Adrenal gland (tissue), 19 donors: ENCODE results near the gene FAM229A. TPM values are rescaled to one million over a fixed set of nuclear protein-coding genes. Genes with fewer than 3 reads are reported as not detected.

Experiments used
- DNase-seq, 7 donors: peaks; one replicate each; pipeline ENCODE4 v3.0.0-alpha.2; 2019 to 2020
- H3K27ac ChIP-seq, 5 donors: fragments of 200-600 bp; sonication (generic) in 4 of 5; 1 replicate in 3 of 5; 2 replicates in 2 of 5; pipeline versions ENCODE4 v1.5.1 to v1.8.0; 2016 to 2020; ENCODE audit warnings: mild to moderate bottlenecking in 1 of 5
- H3K27me3 ChIP-seq: fragments of 200-600 bp; 2 replicates; pipeline ENCODE4 v1.8.0; 2021
- H3K36me3 ChIP-seq, 2 donors: fragments of 200-600 bp; replicated peaks in 1 of 2; 1 replicate in 1 of 2; 2 replicates in 1 of 2; pipeline versions ENCODE4 v1.5.1 to v1.8.0; 2018 to 2022
- H3K4me1 ChIP-seq, 2 donors: fragments of 200-600 bp; replicated peaks in 1 of 2; 1 replicate in 1 of 2; 2 replicates in 1 of 2; pipeline versions ENCODE4 v1.5.1 to v1.8.0; 2018 to 2021
- H3K4me3 ChIP-seq, 4 donors: fragments of 200-600 bp; sonication (generic) in 3 of 4; one replicate each; pipeline ENCODE4 v1.5.1; 2016 to 2018
- H3K9me3 ChIP-seq, 3 donors: fragments of 200-600 bp; sonication (generic) in 1 of 3; replicated peaks in 1 of 3; 1 replicate in 2 of 3; 2 replicates in 1 of 3; pipeline versions ENCODE4 v1.5.1 to v1.8.0; 2016 to 2021
- CTCF ChIP-seq, 6 experiments: fragments of 450-650 bp in 4 of 6; fragments of 200-600 bp in 2 of 6; sonication (generic) in 1 of 6; IDR thresholded peaks; 1 replicate in 5 of 6; 2 replicates in 1 of 6; pipeline versions ENCODE4 v1.5.1 to v1.8.0; 2016 to 2021; ENCODE audit warnings: antibody characterized with exemption in 6 of 6, mild to moderate bottlenecking in 2 of 6, moderate library complexity in 1 of 6
- POLR2A ChIP-seq, 2 donors: fragments of 450-650 bp; IDR thresholded peaks; one replicate each; pipeline ENCODE4 v1.6.1; 2017; ENCODE audit warnings: antibody characterized with exemption in 2 of 2, mild to moderate bottlenecking in 2 of 2, moderate library complexity in 1 of 2
- WGBS, 4 donors: extraction: QIAGEN DNeasy Blood & Tissue Kit in 2 of 4; methylation state at CpG; one replicate each; pipeline versions ENCODE4 v1.1.5 to v1.1.7; 2013 to 2017; 5-methylcytosine and 5-hydroxymethylcytosine counted together
- intact Hi-C, 2 donors: fragments of 100-400 bp; cut with DNase I; formaldehyde crosslinking; loops; one replicate each; pipeline versions ENCODE4 v1.14.1 to v1.15.0; 2022 to 2023
- long read RNA-seq, 10 donors: library from polyadenylated mRNA in 3 of 10; unstranded in 2 of 10; stranded (forward) in 1 of 10; transcript quantifications; one replicate each; pipeline ENCODE4 v2.0.0 and lab custom pipeline, GENCODE V29; 2021 to 2026
- polyA plus RNA-seq, 3 donors: library from polyadenylated mRNA; stranded (reverse); fragments of 200-250 nt in 2 of 3; fragments of 350-450 nt in 1 of 3; fragmentation: Illumina TruSeq in 1 of 3; extraction: RNeasy Lipid Tissue Mini Kit (QIAGEN cat#74804) in 1 of 3; gene quantifications; one replicate each; pipeline ENCODE4 v1.2.3, GENCODE V29; 2013 to 2014
- total RNA-seq, 9 donors: library from RNA; depleted of rRNA in 4 of 9; stranded (reverse); fragments of >200 nt in 4 of 9; fragments of 120-200 nt in 1 of 9; fragmentation: NEBNext Ultra II Directional in 1 of 9; extraction: Animal tissue kit (Norgen Biotek cat#: 25700) in 1 of 9; gene quantifications; one replicate each; pipeline versions ENCODE4 v1.1.0 to v1.2.4, GENCODE V29; 2013 to 2023
- donor health status: healthy with polysubstance abuse.
- donor health status: Bipolar disorder and iron deficiency.
- donor health status: DM: yes; HTN: yes; CAD: no.
- donor health status: DM: no; HTN: no; CAD: no.
- donor health status: DM: no; HTN: no; CAD: no.
- donor health status: DM: yes; HTN: yes; CAD: no.

The FAM229A gene
- total RNA-seq = 10 to 100 TPM in 3 of 9 donors, 1 to 10 TPM in 6; 1.3 to 12.8 (median 6.5) TPM
- polyA plus RNA-seq = 100 to 1,000 TPM in 1 of 3 donors, 10 to 100 TPM in 1, 1 to 10 TPM in 1; 1.6 to 110 (median 56.7) TPM
- long read RNA-seq, donor 1, partial matches to known transcripts = 0 of 3 reads
- long read RNA-seq, donor 1, other reads (novel, unspliced or antisense) = 0 of 3 reads
- long read RNA-seq, donor 2, partial matches to known transcripts = 0 of 3 reads
- long read RNA-seq, donor 2, other reads (novel, unspliced or antisense) = 0 of 3 reads
- long read RNA-seq, donor 3 = 0 reads
- long read RNA-seq, donor 4, partial matches to known transcripts = 0 of 3 reads
- long read RNA-seq, donor 4, other reads (novel, unspliced or antisense) = 0 of 3 reads
- long read RNA-seq, donor 5, partial matches to known transcripts = 0 of 1 reads
- long read RNA-seq, donor 5, other reads (novel, unspliced or antisense) = 0 of 1 reads
- long read RNA-seq, donor 6, partial matches to known transcripts = 0 of 5 reads
- long read RNA-seq, donor 6, other reads (novel, unspliced or antisense) = 0 of 5 reads
- long read RNA-seq, donor 7 = 0 reads
- long read RNA-seq, donor 8, partial matches to known transcripts = 0 of 4 reads
- long read RNA-seq, donor 8, other reads (novel, unspliced or antisense) = 0 of 4 reads
- long read RNA-seq, donor 9, partial matches to known transcripts = 0 of 1 reads
- long read RNA-seq, donor 9, other reads (novel, unspliced or antisense) = 0 of 1 reads
- long read RNA-seq, donor 10, partial matches to known transcripts = 0 of 2 reads
- long read RNA-seq, donor 10, other reads (novel, unspliced or antisense) = 0 of 2 reads

GRCh38 chr1:32362474-32363313 is at the start of gene FAM229A, which contains the start of gene TSSK3:
TSS of gene FAM229A (minus strand) at chr1:32362485. CDS start at chr1:32362091, 394 bp downstream.
TSS of gene TSSK3 (plus strand) at chr1:32362539. CDS start at chr1:32362702, 163 bp downstream.
- H3K27ac ChIP-seq = peak within 1 kb of the TSS in 4 of 5 donors; percentile 32 to 88 (median 68)

GRCh38 chr1:32411261-32411660 is 49.0 kb upstream of the FAM229A start:
- H3K4me1 ChIP-seq = no peaks in the 10 kb centered on the region
- no peak overlapping the region for H3K4me3 ChIP-seq
- H3K9me3 ChIP-seq = no peaks in the 10 kb centered on the region
- no peaks in the 10 kb centered on the region for H3K36me3 ChIP-seq
- no peak for DNase-seq
- intact Hi-C loops = no loop called here
- no peak overlapping the region for H3K27ac ChIP-seq
- H3K27me3 ChIP-seq = no peaks in the 10 kb centered on the region
- no peak for TF ChIP-seq POLR2A (IDR thresholded peaks at IDR 0.05)
- no peak for TF ChIP-seq CTCF (IDR thresholded peaks at IDR 0.05)

More at GRCh38 chr1:32362474-32363313, at the start of gene FAM229A, which contains the start of gene TSSK3:
- Histone ChIP-seq H3K4me3 (peak within 1 kb of the TSS in 1 of 4 donors; percentile 37), H3K9me3 (no peaks in the 10 kb centered on the region), H3K36me3 (peaks cover 0 to 38% of the 10 kb centered on the region in 2 donors), H3K4me1 (peaks cover 14 to 18% of the 10 kb centered on the region in 2 donors), H3K27me3 (no peaks in the 10 kb centered on the region)
- WGBS, 4 donors = 49 to 69% (median 52%) methylated on average over 14 to 17 of the region's 17 CpGs
- intact Hi-C loops = no loop called here
- TF ChIP-seq POLR2A (IDR thresholded peaks at IDR 0.05) (no peak), CTCF (IDR thresholded peaks at IDR 0.05) (no peak)
- DNase-seq = peak in 1 of 7 donors; percentile 61

GRCh38 chr1:32406629-32407111 is 44.4 kb upstream of the FAM229A start:
- DNase-seq = no peak
- Histone ChIP-seq H3K4me1 (no peaks in the 10 kb centered on the region), H3K4me3 (no peak overlapping the region), H3K27ac (no peak overlapping the region), H3K9me3 (no peaks in the 10 kb centered on the region), H3K36me3 (no peaks in the 10 kb centered on the region), H3K27me3 (no peaks in the 10 kb centered on the region)
- intact Hi-C loops = no loop called here
- no peak for TF ChIP-seq POLR2A (IDR thresholded peaks at IDR 0.05)
- no peak for TF ChIP-seq CTCF (IDR thresholded peaks at IDR 0.05)
- WGBS, 4 donors = 76 to 86% (median 82%) methylated on average over 4 of the region's 4 CpGs
